ENCODE results near the gene CKLF.
A peak's percentile ranks its signal among the peaks of the same experiment; 100 is the strongest.
"Not testable (repeated sequence)": the region's sequence is repeated elsewhere in the genome, so short reads cannot be mapped to it uniquely, and the experiment has no call there.

The CKLF gene

GRCh38 chr16:66544016-66544757 is 8.2 kb upstream of the CKLF start:
- no peak for DNase-seq

GRCh38 chr16:66547101-66547989 is 5.0 kb upstream of the CKLF start:
- DNase-seq: no peak

- DNase-seq: no peak
Observed at GRCh38 chr16:66548068-66548467, 4.3 kb upstream of the CKLF start.

- no peak for DNase-seq
Observed at GRCh38 chr16:66548868-66549267, 3.5 kb upstream of the CKLF start.

GRCh38 chr16:66549284-66550131 is 2.9 kb upstream of the CKLF start, which contains the start of gene TK2:
Gene TK2, minus strand, starts transcription at chr16:66550122. Its CDS starts 61 bp downstream, at chr16:66550061.
- peak; percentile 56 for DNase-seq

- peak; percentile 72 for DNase-seq
Observed at GRCh38 chr16:66551348-66551759, 1.0 kb upstream of the CKLF start.

- no peak for DNase-seq
Observed at GRCh38 chr16:66551788-66552285, 539 bp upstream of the CKLF start.

- peak; percentile 28 for DNase-seq
Observed at GRCh38 chr16:66553223-66553622, 847 bp downstream of the CKLF start.

GRCh38 chr16:66554021-66554420 is 1.6 kb downstream of the CKLF start:
- DNase-seq: no peak

GRCh38 chr16:66554495-66554894 is 2.1 kb downstream of the CKLF start:
- DNase-seq: no peak

GRCh38 chr16:66560107-66560506 is 7.7 kb downstream of the CKLF start:
- no peak for DNase-seq

- peak; percentile 13 for DNase-seq
Observed at GRCh38 chr16:66561381-66562080, 9.2 kb downstream of the CKLF start.

GRCh38 chr16:66562409-66562808 is 10.0 kb downstream of the CKLF start:
- peak; percentile 40 for DNase-seq

- DNase-seq: no peak
Observed at GRCh38 chr16:66562986-66563385, 10.6 kb downstream of the CKLF start.

GRCh38 chr16:66563574-66564334 is 11.4 kb downstream of the CKLF start:
- DNase-seq: no peak

- no peak for DNase-seq
Observed at GRCh38 chr16:66566051-66566901, 13.9 kb downstream of the CKLF start, which contains the start of gene CMTM1. Gene CMTM1, plus strand, starts transcription at chr16:66566439. Its CDS starts 75 bp downstream, at chr16:66566514.

- not testable (repeated sequence) for DNase-seq
Observed at GRCh38 chr16:66567270-66567669, 14.9 kb downstream of the CKLF start.

- DNase-seq: no peak
Observed at GRCh38 chr16:66568355-66568754, 16.0 kb downstream of the CKLF start.

- DNase-seq: no peak
Observed at GRCh38 chr16:66569131-66569530, 16.8 kb downstream of the CKLF start.

- no peak for DNase-seq
Observed at GRCh38 chr16:66569827-66570405, 17.5 kb downstream of the CKLF start.

Measured in CD4-positive, alpha-beta T cell treated with Interleukin-21 for 1 hour (primary cell).